ENCODE measurements around the gene DLX1. TPM values are rescaled to one million over a fixed set of nuclear protein-coding genes. Genes with fewer than 3 reads are reported as not detected.

Gene DLX1
- total and polyA plus RNA-seq, 2 of the 8 experiments (the other 6 are each of a cell fraction or from before 2014, with no cell fraction given), result 0.11 TPM; not detected in 1

DNA sequence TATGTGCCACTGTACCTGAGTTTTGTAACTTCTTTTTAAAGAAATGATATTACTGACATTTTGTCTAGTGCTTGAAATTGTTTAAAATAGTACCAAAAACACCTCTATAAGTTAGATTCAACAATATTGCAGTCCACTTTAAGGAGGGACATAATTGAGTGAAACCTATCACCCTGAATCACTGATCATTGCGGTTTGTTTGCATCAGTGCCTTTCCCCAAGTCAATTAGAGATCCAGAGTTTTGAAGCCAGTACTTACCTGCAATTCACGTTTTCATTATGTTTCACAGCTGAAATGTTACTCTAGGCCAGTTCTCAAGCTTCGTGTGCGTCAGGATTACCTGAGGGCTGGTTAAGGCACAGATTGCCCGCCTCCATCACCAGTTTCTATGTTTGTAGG lies 26.6 kb upstream of the DLX1 start (continued):
- TF ChIP-seq, protein P1, sequence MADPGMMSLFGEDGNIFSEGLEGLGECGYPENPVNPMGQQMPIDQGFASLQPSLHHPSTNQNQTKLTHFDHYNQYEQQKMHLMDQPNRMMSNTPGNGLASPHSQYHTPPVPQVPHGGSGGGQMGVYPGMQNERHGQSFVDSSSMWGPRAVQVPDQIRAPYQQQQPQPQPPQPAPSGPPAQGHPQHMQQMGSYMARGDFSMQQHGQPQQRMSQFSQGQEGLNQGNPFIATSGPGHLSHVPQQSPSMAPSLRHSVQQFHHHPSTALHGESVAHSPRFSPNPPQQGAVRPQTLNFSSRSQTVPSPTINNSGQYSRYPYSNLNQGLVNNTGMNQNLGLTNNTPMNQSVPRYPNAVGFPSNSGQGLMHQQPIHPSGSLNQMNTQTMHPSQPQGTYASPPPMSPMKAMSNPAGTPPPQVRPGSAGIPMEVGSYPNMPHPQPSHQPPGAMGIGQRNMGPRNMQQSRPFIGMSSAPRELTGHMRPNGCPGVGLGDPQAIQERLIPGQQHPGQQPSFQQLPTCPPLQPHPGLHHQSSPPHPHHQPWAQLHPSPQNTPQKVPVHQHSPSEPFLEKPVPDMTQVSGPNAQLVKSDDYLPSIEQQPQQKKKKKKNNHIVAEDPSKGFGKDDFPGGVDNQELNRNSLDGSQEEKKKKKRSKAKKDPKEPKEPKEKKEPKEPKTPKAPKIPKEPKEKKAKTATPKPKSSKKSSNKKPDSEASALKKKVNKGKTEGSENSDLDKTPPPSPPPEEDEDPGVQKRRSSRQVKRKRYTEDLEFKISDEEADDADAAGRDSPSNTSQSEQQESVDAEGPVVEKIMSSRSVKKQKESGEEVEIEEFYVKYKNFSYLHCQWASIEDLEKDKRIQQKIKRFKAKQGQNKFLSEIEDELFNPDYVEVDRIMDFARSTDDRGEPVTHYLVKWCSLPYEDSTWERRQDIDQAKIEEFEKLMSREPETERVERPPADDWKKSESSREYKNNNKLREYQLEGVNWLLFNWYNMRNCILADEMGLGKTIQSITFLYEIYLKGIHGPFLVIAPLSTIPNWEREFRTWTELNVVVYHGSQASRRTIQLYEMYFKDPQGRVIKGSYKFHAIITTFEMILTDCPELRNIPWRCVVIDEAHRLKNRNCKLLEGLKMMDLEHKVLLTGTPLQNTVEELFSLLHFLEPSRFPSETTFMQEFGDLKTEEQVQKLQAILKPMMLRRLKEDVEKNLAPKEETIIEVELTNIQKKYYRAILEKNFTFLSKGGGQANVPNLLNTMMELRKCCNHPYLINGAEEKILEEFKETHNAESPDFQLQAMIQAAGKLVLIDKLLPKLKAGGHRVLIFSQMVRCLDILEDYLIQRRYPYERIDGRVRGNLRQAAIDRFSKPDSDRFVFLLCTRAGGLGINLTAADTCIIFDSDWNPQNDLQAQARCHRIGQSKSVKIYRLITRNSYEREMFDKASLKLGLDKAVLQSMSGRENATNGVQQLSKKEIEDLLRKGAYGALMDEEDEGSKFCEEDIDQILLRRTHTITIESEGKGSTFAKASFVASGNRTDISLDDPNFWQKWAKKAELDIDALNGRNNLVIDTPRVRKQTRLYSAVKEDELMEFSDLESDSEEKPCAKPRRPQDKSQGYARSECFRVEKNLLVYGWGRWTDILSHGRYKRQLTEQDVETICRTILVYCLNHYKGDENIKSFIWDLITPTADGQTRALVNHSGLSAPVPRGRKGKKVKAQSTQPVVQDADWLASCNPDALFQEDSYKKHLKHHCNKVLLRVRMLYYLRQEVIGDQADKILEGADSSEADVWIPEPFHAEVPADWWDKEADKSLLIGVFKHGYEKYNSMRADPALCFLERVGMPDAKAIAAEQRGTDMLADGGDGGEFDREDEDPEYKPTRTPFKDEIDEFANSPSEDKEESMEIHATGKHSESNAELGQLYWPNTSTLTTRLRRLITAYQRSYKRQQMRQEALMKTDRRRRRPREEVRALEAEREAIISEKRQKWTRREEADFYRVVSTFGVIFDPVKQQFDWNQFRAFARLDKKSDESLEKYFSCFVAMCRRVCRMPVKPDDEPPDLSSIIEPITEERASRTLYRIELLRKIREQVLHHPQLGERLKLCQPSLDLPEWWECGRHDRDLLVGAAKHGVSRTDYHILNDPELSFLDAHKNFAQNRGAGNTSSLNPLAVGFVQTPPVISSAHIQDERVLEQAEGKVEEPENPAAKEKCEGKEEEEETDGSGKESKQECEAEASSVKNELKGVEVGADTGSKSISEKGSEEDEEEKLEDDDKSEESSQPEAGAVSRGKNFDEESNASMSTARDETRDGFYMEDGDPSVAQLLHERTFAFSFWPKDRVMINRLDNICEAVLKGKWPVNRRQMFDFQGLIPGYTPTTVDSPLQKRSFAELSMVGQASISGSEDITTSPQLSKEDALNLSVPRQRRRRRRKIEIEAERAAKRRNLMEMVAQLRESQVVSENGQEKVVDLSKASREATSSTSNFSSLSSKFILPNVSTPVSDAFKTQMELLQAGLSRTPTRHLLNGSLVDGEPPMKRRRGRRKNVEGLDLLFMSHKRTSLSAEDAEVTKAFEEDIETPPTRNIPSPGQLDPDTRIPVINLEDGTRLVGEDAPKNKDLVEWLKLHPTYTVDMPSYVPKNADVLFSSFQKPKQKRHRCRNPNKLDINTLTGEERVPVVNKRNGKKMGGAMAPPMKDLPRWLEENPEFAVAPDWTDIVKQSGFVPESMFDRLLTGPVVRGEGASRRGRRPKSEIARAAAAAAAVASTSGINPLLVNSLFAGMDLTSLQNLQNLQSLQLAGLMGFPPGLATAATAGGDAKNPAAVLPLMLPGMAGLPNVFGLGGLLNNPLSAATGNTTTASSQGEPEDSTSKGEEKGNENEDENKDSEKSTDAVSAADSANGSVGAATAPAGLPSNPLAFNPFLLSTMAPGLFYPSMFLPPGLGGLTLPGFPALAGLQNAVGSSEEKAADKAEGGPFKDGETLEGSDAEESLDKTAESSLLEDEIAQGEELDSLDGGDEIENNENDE (IDR thresholded peaks at IDR 0.05; ENCODE audit: insufficient replicate concordance, low read length), result no peak
- TF ChIP-seq MAFK (IDR thresholded peaks at IDR 0.05; ENCODE audit: low read depth, low read length), result no peak
- no peak for TF ChIP-seq RAD21 (IDR thresholded peaks at IDR 0.05 in 1 of 2, conservative IDR thresholded peaks at IDR 0.05 in 1 of 2; ENCODE audit: low read depth in 2 of 2, low read length in 2 of 2)
- no peak for TF ChIP-seq CTBP2 (IDR thresholded peaks at IDR 0.05; ENCODE audit: borderline replicate concordance, insufficient read depth, insufficient read length, low read length)
- TF ChIP-seq, protein P2, sequence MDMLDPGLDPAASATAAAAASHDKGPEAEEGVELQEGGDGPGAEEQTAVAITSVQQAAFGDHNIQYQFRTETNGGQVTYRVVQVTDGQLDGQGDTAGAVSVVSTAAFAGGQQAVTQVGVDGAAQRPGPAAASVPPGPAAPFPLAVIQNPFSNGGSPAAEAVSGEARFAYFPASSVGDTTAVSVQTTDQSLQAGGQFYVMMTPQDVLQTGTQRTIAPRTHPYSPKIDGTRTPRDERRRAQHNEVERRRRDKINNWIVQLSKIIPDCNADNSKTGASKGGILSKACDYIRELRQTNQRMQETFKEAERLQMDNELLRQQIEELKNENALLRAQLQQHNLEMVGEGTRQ (IDR thresholded peaks at IDR 0.05; ENCODE audit: low read length), result no peak
- no peak for TF ChIP-seq SP2 (IDR thresholded peaks at IDR 0.05; ENCODE audit: low read length)
- TF ChIP-seq RNF2 (IDR thresholded peaks at IDR 0.05; ENCODE audit: borderline replicate concordance, low read depth, low read length, missing control alignments, poor library complexity, severe bottlenecking), result no peak
- no peak for TF ChIP-seq JUND (IDR thresholded peaks at IDR 0.05; ENCODE audit: low read length)
- no peak for TF ChIP-seq POU5F1 (IDR thresholded peaks at IDR 0.05; ENCODE audit: low read depth, low read length)
- TF ChIP-seq SIRT6 (IDR thresholded peaks at IDR 0.05; ENCODE audit: low read length), result no peak

Measured in H1 (cell line).